K562 (cell line): Measurements from ENCODE around the gene TRPM6. TPM values are rescaled to one million over a fixed set of nuclear protein-coding genes. Genes with fewer than 3 reads are reported as not detected.

Experiments
- ATAC-seq: fragments of 200-7000 bp; cut with Tn5 transposase; 3 replicates; pipeline ENCODE4 v1.9.1; 2020; ENCODE audit warnings: moderate library complexity
- BruUV-seq: library from RNA; stranded (reverse); fragments of 400-500 nt; replicated peaks from 2 replicates; lab custom pipeline; 2021; lab: Mats Ljungman, UMichigan
- CTCF ChIA-PET: fragments of 300-600 bp; formaldehyde crosslinking; extraction: SDS; loops from one replicate; lab custom pipeline; 2021; ENCODE audit warnings: low intra/inter-chr PET ratio; lab: Yijun Ruan, JAX
- POLR2A ChIA-PET: fragments of 300-600, 350-650 bp; sonication (Branson Sonifier 250); formaldehyde crosslinking; extraction: SDS; loops from one replicate; lab custom pipeline; 2021; ENCODE audit warnings: antibody characterized with exemption, inconsistent platforms; lab: Yijun Ruan, JAX
- DNase-seq, 4 experiments: peaks; one replicate each; pipeline versions ENCODE4 v3.0.0 to v3.0.0-alpha.2; 2011 to 2018; ENCODE audit warnings: low spot score in 3 of 4, mixed read lengths in 3 of 4; ENCODE audit errors: extremely low read depth in 1 of 4
- FAIRE-seq: peaks from 2 replicates; lab custom pipeline; 2011; peaks lifted over from hg19 to GRCh38; lab: Jason Lieb, UNC
- H2AFZ ChIP-seq: 2 replicates; pipeline ENCODE4 v1.6.0; 2011; ENCODE audit warnings: low read depth, low read length, control low read depth, inconsistent platforms
- H3K27ac ChIP-seq: fragments of 200-600 bp; 3 replicates; pipeline ENCODE4 v1.8.0; 2011; ENCODE audit warnings: low read depth, mild to moderate bottlenecking, control low read depth, inconsistent platforms, low read length, moderate library complexity, mixed read lengths; ENCODE audit errors: extremely low read depth
- H3K27me3 ChIP-seq, 2 experiments: fragments of 300-600 bp in 1 of 2; 2 replicates in 1 of 2; 3 replicates in 1 of 2; pipeline versions ENCODE4 v1.6.0 to v1.8.0; 2011; ENCODE audit warnings: inconsistent platforms in 2 of 2, low read length in 2 of 2, mild to moderate bottlenecking in 1 of 2, mixed read lengths in 1 of 2, moderate library complexity in 1 of 2; ENCODE audit not compliant: control insufficient read depth in 2 of 2, insufficient read depth in 2 of 2
- H3K36me3 ChIP-seq: fragments of 300-600 bp; 3 replicates; pipeline ENCODE4 v1.8.0; 2011; ENCODE audit warnings: mild to moderate bottlenecking, low read length, inconsistent platforms; ENCODE audit not compliant: control insufficient read depth, insufficient read depth
- H3K4me1 ChIP-seq, 2 experiments: fragments of 200-600 bp in 1 of 2; replicated peaks in 1 of 2; 2 replicates in 1 of 2; 3 replicates in 1 of 2; pipeline versions ENCODE4 v1.5.1 to v1.8.0; 2011; ENCODE audit warnings: inconsistent platforms in 2 of 2, low read length in 2 of 2, mild to moderate bottlenecking in 1 of 2, mixed read lengths in 1 of 2, moderate library complexity in 1 of 2; ENCODE audit not compliant: control insufficient read depth in 2 of 2, insufficient read depth in 2 of 2
- H3K4me2 ChIP-seq: 2 replicates; pipeline ENCODE4 v1.6.1; 2011; ENCODE audit warnings: low read length, control low read depth, inconsistent platforms, mixed read lengths; ENCODE audit not compliant: insufficient read depth
- H3K4me3 ChIP-seq: fragments of 200-600 bp; sonication (generic), shearing (Covaris generic); 2 replicates; pipeline ENCODE4 v1.5.1; 2016; ENCODE audit warnings: control low read depth, inconsistent platforms
- H3K79me2 ChIP-seq: fragments of 200-600 bp; 3 replicates; pipeline ENCODE4 v1.8.0; 2011; ENCODE audit warnings: low read length, inconsistent platforms; ENCODE audit not compliant: control insufficient read depth, insufficient read depth
- H3K9ac ChIP-seq, 2 experiments: 2 replicates each; pipeline versions ENCODE4 v1.6.0 to v1.6.1; 2011; ENCODE audit warnings: low read depth in 2 of 2, low read length in 2 of 2, control low read depth in 1 of 2, inconsistent platforms in 1 of 2, mild to moderate bottlenecking in 1 of 2, mixed read lengths in 1 of 2; ENCODE audit not compliant: insufficient read depth in 1 of 2
- H3K9me1 ChIP-seq: one replicate; pipeline ENCODE4 v1.6.0; 2011; ENCODE audit warnings: inconsistent platforms, mild to moderate bottlenecking, low read length, moderate library complexity; ENCODE audit not compliant: control insufficient read depth, insufficient read depth
- H3K9me3 ChIP-seq: replicated peaks from 2 replicates; pipeline ENCODE4 v1.5.1; 2011; ENCODE audit warnings: low read depth, low read length, inconsistent platforms; ENCODE audit not compliant: control insufficient read depth, insufficient read depth
- H4K20me1 ChIP-seq: replicated peaks from 2 replicates; pipeline ENCODE4 v1.6.1; 2011; ENCODE audit warnings: low read length, inconsistent platforms, mixed read lengths; ENCODE audit not compliant: control insufficient read depth, insufficient read depth
- ELF1 ChIP-seq: fragments of 200-800 bp; sonication (Bioruptor generic); IDR thresholded peaks from 2 replicates; pipeline ENCODE4 v1.6.1; 2016; ENCODE audit warnings: missing genetic modification characterization, missing compliant biosample characterization
- HDAC6 ChIP-seq: IDR thresholded peaks from 2 replicates; pipeline ENCODE4 v1.6.1; 2012; ENCODE audit warnings: low read depth, mild to moderate bottlenecking, control low read depth, inconsistent platforms, low read length, moderate library complexity
- HLTF ChIP-seq: fragments of 450-650 bp; IDR thresholded peaks from 2 replicates; pipeline ENCODE4 v1.6.1; 2016
- SMARCE1 ChIP-seq: fragments of 450-650 bp; IDR thresholded peaks from 2 replicates; pipeline ENCODE4 v1.7.1; 2016; ENCODE audit warnings: mild to moderate bottlenecking
- U2AF2 ChIP-seq: fragments of 200-400 bp; formaldehyde crosslinking; optimal IDR thresholded peaks from 2 replicates; pipeline ENCODE3; 2017; ENCODE audit warnings: low read depth, mild to moderate bottlenecking, low read length
- WGBS: fragments of 100-300 bp; shearing (Covaris generic); methylation state at CpG from one replicate; pipeline ENCODE4 v1.1.6; 2016; ENCODE audit warnings: low coverage, mixed read lengths; ENCODE audit not compliant: insufficient coverage; ENCODE audit errors: missing lambda C conversion rate; 5-methylcytosine and 5-hydroxymethylcytosine counted together
- in situ Hi-C: fragments of 300-500 bp; cut with MboI; formaldehyde crosslinking; loops from 4 replicates; pipeline ENCODE4 v1.15.0; 2018; ENCODE audit warnings: inconsistent platforms, mixed read lengths
- intact Hi-C: fragments of 100-400 bp; cut with micrococcal nuclease; formaldehyde crosslinking; loops from 2 replicates; pipeline ENCODE4 v1.14.2; 2022
- polyA plus RNA-seq, 8 experiments: library from polyadenylated mRNA; depleted of rRNA in 4 of 8; stranded (reverse) in 5 of 8; unstranded in 3 of 8; fragments of >200 nt; fragmentation: Nextera tagmentation in 2 of 8; fragmentation: Illumina TruSeq in 1 of 8; extraction: Ambion mirVana in 2 of 8; extraction: Trizol in 1 of 8; gene quantifications; 2 replicates each; pipeline versions ENCODE4 v1.2.1 to v1.2.3, GENCODE V29; 2011 to 2014; ENCODE audit warnings: inconsistent platforms in 1 of 8, missing spikeins in 1 of 8
- total RNA-seq, 7 experiments: library from RNA; depleted of rRNA in 6 of 7; stranded (reverse); fragments of >200 nt in 6 of 7; fragmentation: Illumina TruSeq in 2 of 7; extraction: Trizol in 2 of 7; gene quantifications; 2 replicates each; pipeline versions ENCODE4 v1.2.1 to v1.2.3, GENCODE V29; 2011 to 2021; ENCODE audit warnings: low replicate concordance in 1 of 7
- TF ChIP-seq, protein P1 (sequence below): fragments of 250-450 bp; sonication (Bioruptor Pico); IDR thresholded peaks from 2 replicates; pipeline ENCODE4 v1.5.0; 2020; ENCODE audit warnings: mild to moderate bottlenecking
- TF ChIP-seq, protein P2 (sequence below): fragments of 450-650 bp; IDR thresholded peaks from 2 replicates; pipeline ENCODE4 v1.6.1; 2016; ENCODE audit warnings: mild to moderate bottlenecking, moderate library complexity
- TF ChIP-seq, protein P3 (sequence below), 2 experiments: fragments of 250-450 bp in 1 of 2; fragments of 450-650 bp in 1 of 2; sonication (Bioruptor Pico) in 1 of 2; IDR thresholded peaks; 2 replicates each; pipeline versions ENCODE4 v1.6.1 to v1.8.0; 2016 to 2021; ENCODE audit warnings: mild to moderate bottlenecking in 2 of 2, moderate library complexity in 2 of 2, missing compliant biosample characterization in 1 of 2, missing genetic modification characterization in 1 of 2

Gene TRPM6
- total and polyA plus RNA-seq, 9 of the 15 experiments (the other 6 are each of a cell fraction or from before 2014, with no cell fraction given), result 0.03 to 0.16 (median 0.09) TPM

GRCh38 chr9:74847478-74848152 lies 40.1 kb downstream of the TRPM6 start:
- Histone ChIP-seq H3K27me3 (no peaks in the 10 kb centered on the region), H3K9me1 (no peaks in the 10 kb centered on the region), H3K27ac (no peak overlapping the region), H3K9me3 (no peaks in the 10 kb centered on the region), H3K79me2 (no peaks in the 10 kb centered on the region), H2AFZ (no peak overlapping the region), H3K4me1 (no peaks in the 10 kb centered on the region; a peak in 2 of 5 replicates), H4K20me1 (no peaks in the 10 kb centered on the region), H3K9ac (no peak overlapping the region), H3K4me2 (no peak overlapping the region), H3K4me3 (no peak overlapping the region), H3K36me3 (no peaks in the 10 kb centered on the region)
- BruUV-seq, result no TSS peak
- no peak for FAIRE-seq
- CTCF ChIA-PET, result no interaction called here
- intact Hi-C loops, result no loop called here
- ATAC-seq, result no peak
- no peak for DNase-seq
- POLR2A ChIA-PET, result no interaction called here
- in situ Hi-C loops, result no loop called here
- 1% methylated on average over 5 of the region's 5 CpGs for WGBS
- TF ChIP-seq ELF1 (no peak), SMARCE1 (no peak), HDAC6 (no peak), HLTF (no peak), U2AF2 (no peak)
- TF ChIP-seq, protein P1, sequence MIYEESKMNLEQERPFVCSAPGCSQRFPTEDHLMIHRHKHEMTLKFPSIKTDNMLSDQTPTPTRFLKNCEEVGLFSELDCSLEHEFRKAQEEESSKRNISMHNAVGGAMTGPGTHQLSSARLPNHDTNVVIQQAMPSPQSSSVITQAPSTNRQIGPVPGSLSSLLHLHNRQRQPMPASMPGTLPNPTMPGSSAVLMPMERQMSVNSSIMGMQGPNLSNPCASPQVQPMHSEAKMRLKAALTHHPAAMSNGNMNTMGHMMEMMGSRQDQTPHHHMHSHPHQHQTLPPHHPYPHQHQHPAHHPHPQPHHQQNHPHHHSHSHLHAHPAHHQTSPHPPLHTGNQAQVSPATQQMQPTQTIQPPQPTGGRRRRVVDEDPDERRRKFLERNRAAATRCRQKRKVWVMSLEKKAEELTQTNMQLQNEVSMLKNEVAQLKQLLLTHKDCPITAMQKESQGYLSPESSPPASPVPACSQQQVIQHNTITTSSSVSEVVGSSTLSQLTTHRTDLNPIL (CRISPR knock-in tag), result no peak
- TF ChIP-seq, protein P2, sequence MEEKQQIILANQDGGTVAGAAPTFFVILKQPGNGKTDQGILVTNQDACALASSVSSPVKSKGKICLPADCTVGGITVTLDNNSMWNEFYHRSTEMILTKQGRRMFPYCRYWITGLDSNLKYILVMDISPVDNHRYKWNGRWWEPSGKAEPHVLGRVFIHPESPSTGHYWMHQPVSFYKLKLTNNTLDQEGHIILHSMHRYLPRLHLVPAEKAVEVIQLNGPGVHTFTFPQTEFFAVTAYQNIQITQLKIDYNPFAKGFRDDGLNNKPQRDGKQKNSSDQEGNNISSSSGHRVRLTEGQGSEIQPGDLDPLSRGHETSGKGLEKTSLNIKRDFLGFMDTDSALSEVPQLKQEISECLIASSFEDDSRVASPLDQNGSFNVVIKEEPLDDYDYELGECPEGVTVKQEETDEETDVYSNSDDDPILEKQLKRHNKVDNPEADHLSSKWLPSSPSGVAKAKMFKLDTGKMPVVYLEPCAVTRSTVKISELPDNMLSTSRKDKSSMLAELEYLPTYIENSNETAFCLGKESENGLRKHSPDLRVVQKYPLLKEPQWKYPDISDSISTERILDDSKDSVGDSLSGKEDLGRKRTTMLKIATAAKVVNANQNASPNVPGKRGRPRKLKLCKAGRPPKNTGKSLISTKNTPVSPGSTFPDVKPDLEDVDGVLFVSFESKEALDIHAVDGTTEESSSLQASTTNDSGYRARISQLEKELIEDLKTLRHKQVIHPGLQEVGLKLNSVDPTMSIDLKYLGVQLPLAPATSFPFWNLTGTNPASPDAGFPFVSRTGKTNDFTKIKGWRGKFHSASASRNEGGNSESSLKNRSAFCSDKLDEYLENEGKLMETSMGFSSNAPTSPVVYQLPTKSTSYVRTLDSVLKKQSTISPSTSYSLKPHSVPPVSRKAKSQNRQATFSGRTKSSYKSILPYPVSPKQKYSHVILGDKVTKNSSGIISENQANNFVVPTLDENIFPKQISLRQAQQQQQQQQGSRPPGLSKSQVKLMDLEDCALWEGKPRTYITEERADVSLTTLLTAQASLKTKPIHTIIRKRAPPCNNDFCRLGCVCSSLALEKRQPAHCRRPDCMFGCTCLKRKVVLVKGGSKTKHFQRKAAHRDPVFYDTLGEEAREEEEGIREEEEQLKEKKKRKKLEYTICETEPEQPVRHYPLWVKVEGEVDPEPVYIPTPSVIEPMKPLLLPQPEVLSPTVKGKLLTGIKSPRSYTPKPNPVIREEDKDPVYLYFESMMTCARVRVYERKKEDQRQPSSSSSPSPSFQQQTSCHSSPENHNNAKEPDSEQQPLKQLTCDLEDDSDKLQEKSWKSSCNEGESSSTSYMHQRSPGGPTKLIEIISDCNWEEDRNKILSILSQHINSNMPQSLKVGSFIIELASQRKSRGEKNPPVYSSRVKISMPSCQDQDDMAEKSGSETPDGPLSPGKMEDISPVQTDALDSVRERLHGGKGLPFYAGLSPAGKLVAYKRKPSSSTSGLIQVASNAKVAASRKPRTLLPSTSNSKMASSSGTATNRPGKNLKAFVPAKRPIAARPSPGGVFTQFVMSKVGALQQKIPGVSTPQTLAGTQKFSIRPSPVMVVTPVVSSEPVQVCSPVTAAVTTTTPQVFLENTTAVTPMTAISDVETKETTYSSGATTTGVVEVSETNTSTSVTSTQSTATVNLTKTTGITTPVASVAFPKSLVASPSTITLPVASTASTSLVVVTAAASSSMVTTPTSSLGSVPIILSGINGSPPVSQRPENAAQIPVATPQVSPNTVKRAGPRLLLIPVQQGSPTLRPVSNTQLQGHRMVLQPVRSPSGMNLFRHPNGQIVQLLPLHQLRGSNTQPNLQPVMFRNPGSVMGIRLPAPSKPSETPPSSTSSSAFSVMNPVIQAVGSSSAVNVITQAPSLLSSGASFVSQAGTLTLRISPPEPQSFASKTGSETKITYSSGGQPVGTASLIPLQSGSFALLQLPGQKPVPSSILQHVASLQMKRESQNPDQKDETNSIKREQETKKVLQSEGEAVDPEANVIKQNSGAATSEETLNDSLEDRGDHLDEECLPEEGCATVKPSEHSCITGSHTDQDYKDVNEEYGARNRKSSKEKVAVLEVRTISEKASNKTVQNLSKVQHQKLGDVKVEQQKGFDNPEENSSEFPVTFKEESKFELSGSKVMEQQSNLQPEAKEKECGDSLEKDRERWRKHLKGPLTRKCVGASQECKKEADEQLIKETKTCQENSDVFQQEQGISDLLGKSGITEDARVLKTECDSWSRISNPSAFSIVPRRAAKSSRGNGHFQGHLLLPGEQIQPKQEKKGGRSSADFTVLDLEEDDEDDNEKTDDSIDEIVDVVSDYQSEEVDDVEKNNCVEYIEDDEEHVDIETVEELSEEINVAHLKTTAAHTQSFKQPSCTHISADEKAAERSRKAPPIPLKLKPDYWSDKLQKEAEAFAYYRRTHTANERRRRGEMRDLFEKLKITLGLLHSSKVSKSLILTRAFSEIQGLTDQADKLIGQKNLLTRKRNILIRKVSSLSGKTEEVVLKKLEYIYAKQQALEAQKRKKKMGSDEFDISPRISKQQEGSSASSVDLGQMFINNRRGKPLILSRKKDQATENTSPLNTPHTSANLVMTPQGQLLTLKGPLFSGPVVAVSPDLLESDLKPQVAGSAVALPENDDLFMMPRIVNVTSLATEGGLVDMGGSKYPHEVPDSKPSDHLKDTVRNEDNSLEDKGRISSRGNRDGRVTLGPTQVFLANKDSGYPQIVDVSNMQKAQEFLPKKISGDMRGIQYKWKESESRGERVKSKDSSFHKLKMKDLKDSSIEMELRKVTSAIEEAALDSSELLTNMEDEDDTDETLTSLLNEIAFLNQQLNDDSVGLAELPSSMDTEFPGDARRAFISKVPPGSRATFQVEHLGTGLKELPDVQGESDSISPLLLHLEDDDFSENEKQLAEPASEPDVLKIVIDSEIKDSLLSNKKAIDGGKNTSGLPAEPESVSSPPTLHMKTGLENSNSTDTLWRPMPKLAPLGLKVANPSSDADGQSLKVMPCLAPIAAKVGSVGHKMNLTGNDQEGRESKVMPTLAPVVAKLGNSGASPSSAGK, result no peak
- TF ChIP-seq, protein P3, sequence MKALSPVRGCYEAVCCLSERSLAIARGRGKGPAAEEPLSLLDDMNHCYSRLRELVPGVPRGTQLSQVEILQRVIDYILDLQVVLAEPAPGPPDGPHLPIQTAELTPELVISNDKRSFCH (CRISPR knock-in tag; IDR thresholded peaks at IDR 0.05), result no peak
- TF ChIP-seq, protein P3 (tag; IDR thresholded peaks at IDR 0.05), result no peak
